CD14-positive monocyte (primary cell): ENCODE measurements around the gene DAD1. TPM values are rescaled to one million over a fixed set of nuclear protein-coding genes. Genes with fewer than 3 reads are reported as not detected.

Source experiments
- DNase-seq, 3 donors: peaks; one replicate each; pipeline ENCODE4 v3.0.0-alpha.2; 2011 to 2022
- H2AFZ ChIP-seq: 2 replicates; pipeline ENCODE4 v1.6.0; 2012; ENCODE audit warnings: mild to moderate bottlenecking, low read depth, low read length, inconsistent platforms; ENCODE audit not compliant: insufficient read depth, poor library complexity, severe bottlenecking
- H3K27ac ChIP-seq, 2 donors: 1 replicate in 1 of 2; 2 replicates in 1 of 2; pipeline ENCODE4 v1.5.1; 2012 to 2013; ENCODE audit warnings: low read length in 2 of 2, control low read depth in 1 of 2, inconsistent platforms in 1 of 2, low read depth in 1 of 2, mild to moderate bottlenecking in 1 of 2
- H3K27me3 ChIP-seq, 2 donors: one replicate each; pipeline versions ENCODE4 v1.6.0 to v1.6.1; 2011 to 2013; ENCODE audit warnings: low read length in 2 of 2; ENCODE audit not compliant: control insufficient read depth in 2 of 2, insufficient read depth in 2 of 2
- H3K36me3 ChIP-seq, 2 donors: replicated peaks in 1 of 2; 1 replicate in 1 of 2; 2 replicates in 1 of 2; pipeline versions ENCODE4 v1.5.1 to v1.6.1; 2012 to 2013; ENCODE audit warnings: low read length in 2 of 2, control low read depth in 1 of 2, inconsistent platforms in 1 of 2, mild to moderate bottlenecking in 1 of 2; ENCODE audit not compliant: insufficient read depth in 2 of 2, control insufficient read depth in 1 of 2
- H3K4me1 ChIP-seq, 2 donors: 1 replicate in 1 of 2; 2 replicates in 1 of 2; pipeline versions ENCODE4 v1.5.1 to v1.6.1; 2012 to 2013; ENCODE audit warnings: low read length in 2 of 2, control low read depth in 1 of 2, inconsistent platforms in 1 of 2, mild to moderate bottlenecking in 1 of 2, moderate library complexity in 1 of 2; ENCODE audit not compliant: insufficient read depth in 2 of 2, control insufficient read depth in 1 of 2
- H3K4me2 ChIP-seq: replicated peaks from 2 replicates; pipeline ENCODE3; 2012; ENCODE audit warnings: low read length, moderate library complexity, mild to moderate bottlenecking; ENCODE audit not compliant: poor library complexity, severe bottlenecking; ENCODE audit errors: extremely low read depth
- H3K4me3 ChIP-seq, 3 experiments: fragments of 200-600 bp in 1 of 3; sonication (generic) in 1 of 3; replicated peaks in 1 of 3; 1 replicate in 2 of 3; 2 replicates in 1 of 3; pipeline ENCODE4 v1.5.1; 2011 to 2013; ENCODE audit warnings: low read length in 3 of 3, mild to moderate bottlenecking in 3 of 3, control low read depth in 2 of 3, low read depth in 2 of 3, inconsistent platforms in 1 of 3, moderate library complexity in 1 of 3
- H3K79me2 ChIP-seq: 2 replicates; pipeline ENCODE4 v1.6.0; 2012; ENCODE audit warnings: mild to moderate bottlenecking, control low read depth, inconsistent platforms, low read length, moderate library complexity; ENCODE audit not compliant: insufficient read depth
- H3K9ac ChIP-seq: 2 replicates; pipeline ENCODE4 v1.6.0; 2017; ENCODE audit warnings: low read length, mild to moderate bottlenecking; ENCODE audit not compliant: insufficient read depth, poor library complexity, severe bottlenecking
- H3K9me3 ChIP-seq, 2 donors: replicated peaks in 1 of 2; 1 replicate in 1 of 2; 2 replicates in 1 of 2; pipeline versions ENCODE4 v1.5.1 to v1.6.1; 2012 to 2013; ENCODE audit warnings: low read length in 2 of 2, control low read depth in 1 of 2; ENCODE audit not compliant: control insufficient read depth in 1 of 2, insufficient read depth in 1 of 2
- H4K20me1 ChIP-seq: 2 replicates; pipeline ENCODE4 v1.6.0; 2012; ENCODE audit warnings: mild to moderate bottlenecking, low read length, control low read depth, moderate library complexity; ENCODE audit not compliant: insufficient read depth
- H3K27ac Mint-ChIP-seq, 7 donors: one replicate each; pipeline ENCODE4 v1.8.0; 2020; ENCODE audit warnings: mild to moderate bottlenecking in 7 of 7, mixed read lengths in 7 of 7, moderate library complexity in 6 of 7, inconsistent platforms in 2 of 7
- H3K27me3 Mint-ChIP-seq, 3 donors: one replicate each; pipeline ENCODE4 v1.8.0; 2021 to 2022; ENCODE audit warnings: low read depth in 3 of 3, mild to moderate bottlenecking in 3 of 3, mixed read lengths in 3 of 3, moderate library complexity in 3 of 3, inconsistent platforms in 1 of 3
- H3K36me3 Mint-ChIP-seq, 2 donors: one replicate each; pipeline ENCODE4 v1.8.0; 2020; ENCODE audit warnings: mixed read lengths in 2 of 2, inconsistent platforms in 1 of 2, mild to moderate bottlenecking in 1 of 2
- H3K4me1 Mint-ChIP-seq: one replicate; pipeline ENCODE4 v1.8.0; 2020; ENCODE audit warnings: mild to moderate bottlenecking, mixed read lengths
- H3K4me3 Mint-ChIP-seq, 2 donors: one replicate each; pipeline ENCODE4 v1.8.0; 2020; ENCODE audit warnings: mild to moderate bottlenecking in 2 of 2, mixed read lengths in 2 of 2, moderate library complexity in 1 of 2
- H3K9me3 Mint-ChIP-seq, 7 donors: one replicate each; pipeline ENCODE4 v1.8.0; 2020 to 2022; ENCODE audit warnings: mixed read lengths in 7 of 7, mild to moderate bottlenecking in 6 of 7, moderate library complexity in 6 of 7, inconsistent platforms in 2 of 7
- CTCF ChIP-seq: fragments of 200-600 bp; IDR thresholded peaks from one replicate; pipeline ENCODE4 v1.8.0; 2022; ENCODE audit warnings: antibody characterized with exemption, mild to moderate bottlenecking
- WGBS: methylation state at CpG from one replicate; pipeline ENCODE4 v1.1.5; 2013; ENCODE audit warnings: missing lambda C conversion rate; ENCODE audit not compliant: insufficient coverage; 5-methylcytosine and 5-hydroxymethylcytosine counted together
- intact Hi-C, 2 donors: fragments of 100-400 bp; cut with micrococcal nuclease; formaldehyde crosslinking; loops; one replicate each; pipeline versions ENCODE4 v1.15.0 to v1.15.1; 2023
- polyA plus RNA-seq, 3 donors: library from polyadenylated mRNA; depleted of rRNA in 1 of 3; unstranded in 2 of 3; stranded (reverse) in 1 of 3; fragments of 300-500 nt in 2 of 3; fragments of >200 nt in 1 of 3; fragmentation: Illumina TruSeq in 2 of 3; gene quantifications; 1 replicate in 2 of 3; 2 replicates in 1 of 3; pipeline ENCODE4 v1.2.3, GENCODE V29; 2012 to 2021

The DAD1 gene
- polyA plus RNA-seq, 3 donors: 126 to 444 (median 440) TPM

GRCh38 chr14:22613106-22613695, 24.2 kb upstream of the DAD1 start:
- Mint-ChIP-seq H3K27me3 (peaks cover 3 to 9% (median 6%) of the 10 kb centered on the region in 3 donors), H3K36me3 (peaks cover 30 to 33% of the 10 kb centered on the region in 2 donors), H3K9me3 (peaks cover 0 to 3% (median 2%) of the 10 kb centered on the region in 7 donors), H3K4me1 (no peaks in the 10 kb centered on the region), H3K4me3 (no peak overlapping the region), H3K27ac (no peak overlapping the region)
- no peak overlapping the region for H3K4me3 ChIP-seq
- no peaks in the 10 kb centered on the region for H4K20me1 ChIP-seq
- TF ChIP-seq CTCF: no peak
- peaks cover 17 to 31% of the 10 kb centered on the region in 2 donors for H3K36me3 ChIP-seq
- no peak for DNase-seq
- no peak overlapping the region for H3K9ac ChIP-seq
- H3K79me2 ChIP-seq: no peaks in the 10 kb centered on the region
- no peak overlapping the region for H2AFZ ChIP-seq
- 6% methylated on average over 2 of the region's 2 CpGs for WGBS
- intact Hi-C loops: no loop called here
- no peak overlapping the region for H3K4me2 ChIP-seq
- H3K27ac ChIP-seq: no peak overlapping the region
- no peaks in the 10 kb centered on the region for H3K9me3 ChIP-seq
- H3K4me1 ChIP-seq: no peaks in the 10 kb centered on the region
- no peaks in the 10 kb centered on the region for H3K27me3 ChIP-seq

- Histone ChIP-seq H3K36me3 (peaks cover 36 to 53% of the 10 kb centered on the region in 2 donors), H3K4me2 (no peak overlapping the region), H3K9ac (no peak overlapping the region), H4K20me1 (no peaks in the 10 kb centered on the region), H3K79me2 (no peaks in the 10 kb centered on the region), H3K4me3 (no peak overlapping the region), H2AFZ (no peak overlapping the region), H3K27ac (no peak overlapping the region), H3K9me3 (no peaks in the 10 kb centered on the region), H3K27me3 (no peaks in the 10 kb centered on the region), H3K4me1 (no peaks in the 10 kb centered on the region)
- peaks cover 3 to 6% (median 3%) of the 10 kb centered on the region in 3 donors for H3K27me3 Mint-ChIP-seq
- WGBS: 67% methylated on average over 1 of the region's 2 CpGs
- H3K4me1 Mint-ChIP-seq: no peaks in the 10 kb centered on the region
- no peak for DNase-seq
- H3K4me3 Mint-ChIP-seq: no peak overlapping the region
- TF ChIP-seq CTCF: no peak
- H3K9me3 Mint-ChIP-seq: peaks cover 0 to 3% (median 0%) of the 10 kb centered on the region in 7 donors
- intact Hi-C loops: no loop called here
- H3K27ac Mint-ChIP-seq: no peak overlapping the region
- H3K36me3 Mint-ChIP-seq: peaks cover 50 to 54% of the 10 kb centered on the region in 2 donors
Measured at GRCh38 chr14:22610931-22611330, 21.9 kb upstream of the DAD1 start.
